HG02678 (cell line): ENCODE data around the gene NAPG.
"Not testable (repeated sequence)": the region's sequence is repeated elsewhere in the genome, so short reads cannot be mapped to it uniquely, and the experiment has no call there.

ENCODE experiments used
- ATAC-seq: cut with Tn5 transposase; IDR thresholded peaks from one replicate; pipeline ENCODE4 v1.9.1; 2021; ENCODE audit warnings: mild to moderate bottlenecking, moderate library complexity; ENCODE audit not compliant: unreplicated experiment

Gene NAPG

GRCh38 chr18:10511236-10511635 is 14.6 kb upstream of the NAPG start:
- no peak for ATAC-seq

- ATAC-seq, result no peak
These were observed 11.7 kb upstream of the NAPG start for GRCh38 chr18:10514082-10514481.

GRCh38 chr18:10514601-10515000 is 11.2 kb upstream of the NAPG start:
- ATAC-seq, result no peak

- ATAC-seq, result no peak
These were observed 10.4 kb upstream of the NAPG start for GRCh38 chr18:10515456-10515855.

GRCh38 chr18:10516078-10516477 is 9.7 kb upstream of the NAPG start:
- no peak for ATAC-seq

- ATAC-seq, result no peak
These were observed 7.1 kb upstream of the NAPG start for GRCh38 chr18:10518595-10519255.

GRCh38 chr18:10519366-10519765 is 6.5 kb upstream of the NAPG start:
- ATAC-seq, result no peak

- ATAC-seq, result peak; percentile 85
These were observed 5.6 kb upstream of the NAPG start for GRCh38 chr18:10519999-10520935.

- ATAC-seq, result no peak
These were observed 4.3 kb upstream of the NAPG start for GRCh38 chr18:10521566-10521965.

- no peak for ATAC-seq
These were observed 3.3 kb upstream of the NAPG start for GRCh38 chr18:10522574-10522973.

GRCh38 chr18:10523544-10523943 is 2.3 kb upstream of the NAPG start:
- no peak for ATAC-seq

- no peak for ATAC-seq
These were observed 1.1 kb upstream of the NAPG start for GRCh38 chr18:10524507-10525370.

GRCh38 chr18:10525371-10525691 is 496 bp upstream of the NAPG start:
- no peak for ATAC-seq

GRCh38 chr18:10526561-10526949 is 728 bp downstream of the NAPG start:
- no peak for ATAC-seq

GRCh38 chr18:10528439-10528838 is 2.6 kb downstream of the NAPG start:
- ATAC-seq, result no peak

- ATAC-seq, result no peak
These were observed 4.2 kb downstream of the NAPG start for GRCh38 chr18:10530002-10530401.

- ATAC-seq, result no peak
These were observed 5.0 kb downstream of the NAPG start for GRCh38 chr18:10530852-10531251.

- no peak for ATAC-seq
These were observed 7.3 kb downstream of the NAPG start for GRCh38 chr18:10533111-10533510.

GRCh38 chr18:10536280-10536679 is 10.5 kb downstream of the NAPG start:
- ATAC-seq, result no peak

- ATAC-seq, result no peak
These were observed 11.9 kb downstream of the NAPG start for GRCh38 chr18:10537765-10538164.

GRCh38 chr18:10539124-10539523 is 13.3 kb downstream of the NAPG start:
- not testable (repeated sequence) for ATAC-seq
